MCF 10A (cell line): ENCODE data around the gene ZSWIM4. TPM values are rescaled to one million over a fixed set of nuclear protein-coding genes. Genes with fewer than 3 reads are reported as not detected.

Experiments
- BruUV-seq: library from RNA; stranded (reverse); fragments of 400-500 nt; replicated peaks from 2 replicates; lab custom pipeline; 2021; lab: Mats Ljungman, UMichigan
- CTCF ChIA-PET: fragments of 300-600 bp; sonication (Branson Sonifier 250); formaldehyde crosslinking; extraction: SDS; loops from one replicate; lab custom pipeline; 2021; ENCODE audit warnings: antibody characterized with exemption, inconsistent platforms; lab: Yijun Ruan, JAX
- POLR2A ChIA-PET: fragments of 300-600, 350-650 bp; sonication (Branson Sonifier 250); formaldehyde crosslinking; extraction: SDS; loops from one replicate; lab custom pipeline; 2020; ENCODE audit warnings: antibody characterized with exemption, inconsistent platforms; lab: Yijun Ruan, JAX
- DNase-seq: peaks from one replicate; pipeline ENCODE4 v3.0.0-alpha.2; 2018; ENCODE audit not compliant: unreplicated experiment
- H3K27ac Mint-ChIP-seq: one replicate; pipeline ENCODE4 v1.8.0; 2022; ENCODE audit warnings: mild to moderate bottlenecking, low read depth, mixed read lengths; ENCODE audit not compliant: unreplicated experiment
- H3K27me3 Mint-ChIP-seq: one replicate; pipeline ENCODE4 v1.8.0; 2022; ENCODE audit warnings: mixed read lengths; ENCODE audit not compliant: insufficient read depth, unreplicated experiment
- H3K36me3 Mint-ChIP-seq: one replicate; pipeline ENCODE4 v1.8.0; 2022; ENCODE audit warnings: mild to moderate bottlenecking, moderate library complexity, mixed read lengths; ENCODE audit not compliant: insufficient read depth, unreplicated experiment
- H3K4me1 Mint-ChIP-seq: one replicate; pipeline ENCODE4 v1.8.0; 2022; ENCODE audit warnings: mixed read lengths; ENCODE audit not compliant: insufficient read depth, unreplicated experiment
- H3K4me3 Mint-ChIP-seq: one replicate; pipeline ENCODE4 v1.8.0; 2022; ENCODE audit warnings: mild to moderate bottlenecking, moderate library complexity, mixed read lengths; ENCODE audit not compliant: unreplicated experiment
- H3K9me3 Mint-ChIP-seq: one replicate; pipeline ENCODE4 v1.8.0; 2022; ENCODE audit warnings: mixed read lengths; ENCODE audit not compliant: unreplicated experiment
- intact Hi-C: fragments of 100-400 bp; cut with micrococcal nuclease; formaldehyde crosslinking; loops from 2 replicates; pipeline ENCODE4 v1.14.1; 2022
- total RNA-seq: library from RNA; stranded (reverse); gene quantifications from 2 replicates; pipeline ENCODE4 v1.2.3, GENCODE V29; 2022
- TF ChIP-seq, protein P1 (sequence below): fragments of 200-600 bp; IDR thresholded peaks from one replicate; pipeline ENCODE4 v1.8.0; 2022; ENCODE audit warnings: antibody characterized with exemption, mild to moderate bottlenecking; ENCODE audit not compliant: unreplicated experiment

Gene ZSWIM4
- total RNA-seq, 1 experiment from 2014 or later = 9.4 TPM

DNA sequence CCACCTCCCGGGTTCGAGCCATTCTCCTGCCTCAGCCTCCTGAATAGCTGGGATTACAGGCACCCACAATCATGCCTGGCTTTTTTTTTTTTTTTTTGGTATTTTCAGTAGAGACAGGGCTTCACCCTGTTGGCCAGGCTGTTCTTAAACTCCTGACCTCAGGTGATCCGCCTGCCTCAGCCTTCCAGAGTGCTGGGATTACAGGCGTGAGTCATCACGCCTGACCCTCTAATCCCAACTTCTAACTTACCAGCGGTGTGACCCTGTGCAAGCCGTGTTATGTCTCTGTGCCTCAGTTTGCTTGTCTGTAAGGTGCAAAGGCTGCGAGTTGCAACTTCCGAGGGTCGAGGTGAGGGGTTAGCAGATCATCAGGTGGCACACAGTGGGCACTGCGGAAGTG lies 17.3 kb downstream of the ZSWIM4 start:
- Mint-ChIP-seq H3K36me3 (peaks cover 52% of the 10 kb centered on the region), H3K4me1 (peaks cover 5% of the 10 kb centered on the region), H3K9me3 (peaks cover 8% of the 10 kb centered on the region), H3K27me3 (no peaks in the 10 kb centered on the region), H3K4me3 (no peak overlapping the region), H3K27ac (no peak overlapping the region)
- POLR2A ChIA-PET = no interaction called here
- CTCF ChIA-PET = interaction anchor here (1.0 kb wide), 1 partner anchor 25 kb away, joined by 3 read pairs; no protein-coding TSS in a partner anchor
- intact Hi-C loops = no loop called here
- TF ChIP-seq, protein P1, sequence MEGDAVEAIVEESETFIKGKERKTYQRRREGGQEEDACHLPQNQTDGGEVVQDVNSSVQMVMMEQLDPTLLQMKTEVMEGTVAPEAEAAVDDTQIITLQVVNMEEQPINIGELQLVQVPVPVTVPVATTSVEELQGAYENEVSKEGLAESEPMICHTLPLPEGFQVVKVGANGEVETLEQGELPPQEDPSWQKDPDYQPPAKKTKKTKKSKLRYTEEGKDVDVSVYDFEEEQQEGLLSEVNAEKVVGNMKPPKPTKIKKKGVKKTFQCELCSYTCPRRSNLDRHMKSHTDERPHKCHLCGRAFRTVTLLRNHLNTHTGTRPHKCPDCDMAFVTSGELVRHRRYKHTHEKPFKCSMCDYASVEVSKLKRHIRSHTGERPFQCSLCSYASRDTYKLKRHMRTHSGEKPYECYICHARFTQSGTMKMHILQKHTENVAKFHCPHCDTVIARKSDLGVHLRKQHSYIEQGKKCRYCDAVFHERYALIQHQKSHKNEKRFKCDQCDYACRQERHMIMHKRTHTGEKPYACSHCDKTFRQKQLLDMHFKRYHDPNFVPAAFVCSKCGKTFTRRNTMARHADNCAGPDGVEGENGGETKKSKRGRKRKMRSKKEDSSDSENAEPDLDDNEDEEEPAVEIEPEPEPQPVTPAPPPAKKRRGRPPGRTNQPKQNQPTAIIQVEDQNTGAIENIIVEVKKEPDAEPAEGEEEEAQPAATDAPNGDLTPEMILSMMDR = no peak
- DNase-seq = no peak
- no TSS peak for BruUV-seq

DNA sequence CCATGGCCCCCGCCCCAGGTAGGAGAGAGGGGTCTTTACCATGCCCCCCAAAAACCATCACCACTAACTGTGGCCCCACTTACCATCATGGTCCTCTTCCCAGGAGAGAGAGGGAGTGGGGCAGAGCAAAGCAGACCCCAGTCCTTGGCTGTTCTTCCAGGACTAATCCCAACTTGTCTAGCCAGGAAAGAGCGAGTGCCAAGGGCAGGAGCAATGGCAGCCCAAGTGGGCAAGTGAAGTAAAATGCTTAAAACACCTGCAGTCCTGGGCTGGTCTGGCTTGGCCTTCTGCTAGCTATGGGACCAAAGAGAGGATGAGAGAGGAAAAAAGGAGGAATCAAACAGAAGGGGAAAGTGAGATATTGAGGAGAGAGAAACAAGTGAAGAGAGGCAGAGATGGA lies 17.9 kb downstream of the ZSWIM4 start:
- H3K9me3 Mint-ChIP-seq = peaks cover 8% of the 10 kb centered on the region
- H3K27ac Mint-ChIP-seq = no peak overlapping the region
- no peak overlapping the region for H3K4me3 Mint-ChIP-seq
- CTCF ChIA-PET = interaction anchor here (1.0 to 1.2 kb wide), 2 partner anchors 16 to 25 kb away, joined by 3 read pairs; no protein-coding TSS in a partner anchor
- TF ChIP-seq, protein P1 = no peak
- intact Hi-C loops = no loop called here
- no peak for DNase-seq
- H3K4me1 Mint-ChIP-seq = peaks cover 5% of the 10 kb centered on the region
- peaks cover 52% of the 10 kb centered on the region for H3K36me3 Mint-ChIP-seq
- no TSS peak for BruUV-seq
- POLR2A ChIA-PET = no interaction called here
- no peaks in the 10 kb centered on the region for H3K27me3 Mint-ChIP-seq

DNA sequence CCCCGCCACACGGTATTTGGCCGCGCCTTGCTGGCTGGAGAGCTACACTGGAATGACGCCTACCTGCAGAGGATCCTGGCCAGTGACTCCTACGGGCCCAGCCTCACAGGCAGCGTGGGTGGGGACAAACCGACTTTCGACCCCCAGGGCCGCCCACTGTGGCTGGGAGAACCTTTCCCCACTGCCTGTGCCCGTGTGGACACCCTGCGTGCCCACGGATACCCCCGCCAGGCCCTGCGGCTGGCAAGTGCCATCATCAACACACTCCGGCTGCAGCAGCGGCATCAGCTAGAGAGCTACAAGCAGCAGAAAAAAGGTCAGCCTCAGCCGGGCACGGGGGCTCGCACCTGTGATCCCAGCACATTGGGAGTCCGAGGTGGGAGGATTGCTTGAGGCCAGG lies 19.3 kb downstream of the ZSWIM4 start:
- Mint-ChIP-seq H3K9me3 (peaks cover 8% of the 10 kb centered on the region), H3K27ac (no peak overlapping the region), H3K4me1 (peaks cover 5% of the 10 kb centered on the region), H3K27me3 (no peaks in the 10 kb centered on the region), H3K4me3 (no peak overlapping the region), H3K36me3 (peaks cover 48% of the 10 kb centered on the region)
- CTCF ChIA-PET = interaction anchor here (0.6 to 0.8 kb wide), 3 partner anchors 19 to 560 kb away, joined by 3 to 5 read pairs (median 4); no protein-coding TSS in a partner anchor
- TF ChIP-seq, protein P1 = no peak
- no TSS peak for BruUV-seq
- POLR2A ChIA-PET = interaction anchor here (0.9 kb wide), 1 partner anchor 9 kb away, joined by 3 read pairs; no protein-coding TSS in a partner anchor
- DNase-seq = no peak
- intact Hi-C loops = no loop called here

DNA sequence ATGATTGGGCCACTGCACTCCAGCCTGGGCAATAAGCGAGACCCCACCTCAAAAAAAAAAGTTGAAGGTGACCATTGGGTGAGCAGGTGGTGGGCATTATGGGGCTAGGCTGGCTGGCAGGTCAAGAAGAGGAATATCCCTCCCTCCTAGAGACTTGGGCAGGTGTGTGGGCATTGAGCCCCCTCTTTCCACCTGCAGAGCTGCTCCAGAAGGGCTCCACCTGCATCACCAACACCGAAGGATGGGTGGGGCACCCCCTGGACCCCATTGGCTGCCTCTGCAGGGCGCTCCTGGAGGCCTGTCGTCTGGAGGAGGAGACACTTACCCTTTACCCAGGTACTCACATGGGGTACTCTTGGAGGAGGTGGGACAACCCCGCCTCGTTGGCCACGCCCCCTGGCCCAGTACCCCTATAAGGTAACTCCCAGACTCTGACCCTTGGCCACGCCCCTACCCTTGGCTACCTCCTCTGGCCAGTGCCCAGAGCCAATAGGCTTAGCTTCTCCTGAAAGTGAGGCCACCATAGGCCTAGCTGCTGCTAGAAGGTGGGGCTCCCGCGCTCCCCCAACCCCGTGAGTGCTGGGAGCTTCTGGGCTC lies 21.9 kb downstream of the ZSWIM4 start:
- H3K9me3 Mint-ChIP-seq = peaks cover 8% of the 10 kb centered on the region
- H3K27ac Mint-ChIP-seq = no peak overlapping the region
- no peak for DNase-seq
- H3K36me3 Mint-ChIP-seq = peaks cover 38% of the 10 kb centered on the region
- peaks cover 11% of the 10 kb centered on the region for H3K4me1 Mint-ChIP-seq
- no TSS peak for BruUV-seq
- POLR2A ChIA-PET = no interaction called here
- H3K4me3 Mint-ChIP-seq = no peak overlapping the region
- H3K27me3 Mint-ChIP-seq = no peaks in the 10 kb centered on the region
- CTCF ChIA-PET = interaction anchor here (1.1 kb wide), 1 partner anchor 9 kb away, joined by 3 read pairs; no protein-coding TSS in a partner anchor
- intact Hi-C loops = no loop called here
- TF ChIP-seq, protein P1 = no peak
